HCT116 (cell line): ENCODE measurements around the gene CAGE1. TPM values are rescaled to one million over a fixed set of nuclear protein-coding genes. Genes with fewer than 3 reads are reported as not detected.

Experiments
- ATAC-seq: fragments of 200-7000 bp; cut with Tn5 transposase; 2 replicates; pipeline ENCODE4 v1.9.1; 2020; ENCODE audit warnings: mild to moderate bottlenecking, moderate library complexity
- BruUV-seq: library from RNA; stranded (reverse); fragments of 400-500 nt; replicated peaks from 2 replicates; lab custom pipeline; 2021; lab: Mats Ljungman, UMichigan
- CTCF ChIA-PET: fragments of 300-600 bp; sonication (Branson Sonifier 250); formaldehyde crosslinking; loops from one replicate; lab custom pipeline; 2021; ENCODE audit warnings: antibody characterized with exemption; lab: Charles Lee
- POLR2A ChIA-PET: fragments of 300-600, 350-600 bp; sonication (Branson Sonifier 250); formaldehyde crosslinking; loops from one replicate; lab custom pipeline; 2021; ENCODE audit warnings: antibody characterized with exemption; lab: Charles Lee
- RAD21 ChIA-PET, 2 experiments: fragments of 300-600 bp; sonication (Branson Sonifier 250); formaldehyde crosslinking; loops; one replicate each; lab custom pipeline; 2023; ENCODE audit warnings: low total read pairs in 2 of 2; ENCODE audit not compliant: uncharacterized antibody in 2 of 2, unreplicated experiment in 2 of 2, low non-redundant PET in 1 of 2; lab: Charles Lee
- DNase-seq: peaks from one replicate; pipeline ENCODE4 v3.0.0-alpha.2; 2010; ENCODE audit warnings: low read depth, low spot score
- H2AFZ ChIP-seq: fragments of 200-600 bp; shearing (Covaris generic), sonication (generic); 2 replicates; pipeline ENCODE4 v1.6.1; 2017; ENCODE audit warnings: low read depth, mixed run types, mixed read lengths, antibody characterized with exemption, low read length; ENCODE audit not compliant: poor library complexity, severe bottlenecking
- H3K27ac ChIP-seq: 2 replicates; pipeline ENCODE4 v1.5.1; 2012; ENCODE audit warnings: low read depth, low read length
- H3K27me3 ChIP-seq: fragments of 200-600 bp; sonication (generic); 2 replicates; pipeline ENCODE4 v1.6.1; 2016; ENCODE audit warnings: mixed run types, low read length, mixed read lengths; ENCODE audit not compliant: insufficient read depth
- H3K36me3 ChIP-seq, 2 experiments: fragments of 200-500 bp in 1 of 2; fragments of 200-600 bp in 1 of 2; sonication (Bioruptor generic) in 1 of 2; sonication (generic) in 1 of 2; 2 replicates each; pipeline versions ENCODE4 v1.5.1 to v1.6.1; 2014 to 2016; ENCODE audit warnings: low read length in 2 of 2, inconsistent platforms in 1 of 2, mixed read lengths in 1 of 2, mixed run types in 1 of 2; ENCODE audit not compliant: insufficient read depth in 2 of 2, control insufficient read depth in 1 of 2
- H3K4me1 ChIP-seq, 2 experiments: fragments of 200-600 bp in 1 of 2; sonication (generic) in 1 of 2; 2 replicates each; pipeline versions ENCODE4 v1.5.1 to v1.6.1; 2012 to 2017; ENCODE audit warnings: low read length in 2 of 2, inconsistent platforms in 1 of 2, mild to moderate bottlenecking in 1 of 2, mixed read lengths in 1 of 2, mixed run types in 1 of 2, moderate library complexity in 1 of 2; ENCODE audit not compliant: insufficient read depth in 2 of 2, control insufficient read depth in 1 of 2
- H3K4me2 ChIP-seq: fragments of 200-600 bp; sonication (generic); 2 replicates; pipeline ENCODE4 v1.6.1; 2017; ENCODE audit warnings: mixed run types, low read length, mixed read lengths
- H3K4me3 ChIP-seq, 2 experiments: fragments of 200-600 bp in 1 of 2; sonication (generic) in 1 of 2; replicated peaks in 1 of 2; 2 replicates each; pipeline ENCODE4 v1.5.1; 2011 to 2016; ENCODE audit warnings: low read length in 2 of 2, control low read depth in 1 of 2, low read depth in 1 of 2, mild to moderate bottlenecking in 1 of 2, mixed read lengths in 1 of 2, mixed run types in 1 of 2
- H3K79me2 ChIP-seq: fragments of 200-600 bp; sonication (generic); 2 replicates; pipeline ENCODE4 v1.6.1; 2017; ENCODE audit warnings: mild to moderate bottlenecking, mixed run types, low read length, moderate library complexity, mixed read lengths; ENCODE audit not compliant: insufficient read depth
- H3K9ac ChIP-seq: fragments of 200-600 bp; sonication (generic); 2 replicates; pipeline ENCODE4 v1.6.1; 2016; ENCODE audit warnings: low read length, mixed read lengths
- H3K9me2 ChIP-seq: fragments of 200-600 bp; sonication (generic), shearing (Covaris generic); 2 replicates; pipeline ENCODE4 v1.6.1; 2017; ENCODE audit warnings: mixed run types, mild to moderate bottlenecking, moderate library complexity; ENCODE audit not compliant: insufficient read depth
- H3K9me3 ChIP-seq, 2 experiments: fragments of 200-500 bp in 1 of 2; fragments of 200-600 bp in 1 of 2; sonication (Bioruptor generic) in 1 of 2; sonication (generic) in 1 of 2; 2 replicates each; pipeline ENCODE4 v1.6.1; 2014 to 2017; ENCODE audit warnings: low read length in 2 of 2, mixed read lengths in 2 of 2, inconsistent platforms in 1 of 2, low read depth in 1 of 2, mild to moderate bottlenecking in 1 of 2, mixed run types in 1 of 2, moderate library complexity in 1 of 2; ENCODE audit not compliant: control insufficient read depth in 1 of 2, insufficient read depth in 1 of 2
- H4K20me1 ChIP-seq: fragments of 200-600 bp; sonication (generic), shearing (Covaris generic); 2 replicates; pipeline ENCODE4 v1.6.1; 2017; ENCODE audit warnings: mixed run types, mild to moderate bottlenecking, moderate library complexity; ENCODE audit not compliant: insufficient read depth
- CBX3 ChIP-seq: IDR thresholded peaks from 2 replicates; pipeline ENCODE4 v1.6.1; 2012; ENCODE audit warnings: low read depth
- ELF1 ChIP-seq: IDR thresholded peaks from 2 replicates; pipeline ENCODE4 v1.6.1; 2012; ENCODE audit warnings: low read depth, borderline replicate concordance
- SRF ChIP-seq: IDR thresholded peaks from 2 replicates; pipeline ENCODE4 v1.6.1; 2012; ENCODE audit warnings: low read depth
- ZFX ChIP-seq: fragments of 450-650 bp; IDR thresholded peaks from 2 replicates; pipeline ENCODE4 v1.6.1; 2017
- ZNF274 ChIP-seq: fragments of 200-500 bp; sonication (Bioruptor generic); IDR thresholded peaks from 2 replicates; pipeline ENCODE4 v1.6.1; 2014; ENCODE audit warnings: mild to moderate bottlenecking, low read depth, low read length, inconsistent platforms
- intact Hi-C: fragments of 100-400 bp; cut with micrococcal nuclease; formaldehyde crosslinking; loops from 2 replicates; pipeline ENCODE4 v1.10.0; 2022
- total RNA-seq: library from RNA; stranded (reverse); gene quantifications from one replicate; pipeline ENCODE4 v1.2.1, GENCODE V29; 2021; ENCODE audit not compliant: unreplicated experiment
- TF ChIP-seq, protein P1 (sequence below): IDR thresholded peaks from 2 replicates; pipeline ENCODE4 v1.6.1; 2012; ENCODE audit warnings: low read depth
- TF ChIP-seq, protein P2 (sequence below): IDR thresholded peaks from 2 replicates; pipeline ENCODE4 v1.6.1; 2012
- TF ChIP-seq, protein P3 (sequence below): IDR thresholded peaks from 2 replicates; pipeline ENCODE4 v1.6.1; 2012

CAGE1 gene
- total RNA-seq, 1 experiment from 2014 or later, result 0.20 TPM

DNA sequence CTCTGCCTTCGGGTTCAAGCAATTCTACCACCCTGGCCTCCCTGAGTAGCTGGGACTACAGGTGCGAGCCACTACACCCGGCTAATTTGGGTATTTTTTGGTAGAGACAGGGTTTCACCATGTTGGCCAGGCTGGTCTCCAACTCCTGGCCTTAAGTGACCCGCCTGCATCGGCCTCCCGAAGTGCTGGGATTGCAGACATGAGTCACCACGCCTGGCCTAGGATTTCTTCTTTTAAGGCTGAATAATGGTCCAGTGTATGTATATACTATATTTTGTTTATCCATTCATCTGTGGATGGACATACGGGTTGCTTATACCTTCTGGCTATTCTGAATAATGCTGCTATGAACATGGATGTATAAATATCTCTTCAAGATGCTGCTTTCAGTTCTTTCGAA is 17.2 kb upstream of the CAGE1 start (continued):
- TF ChIP-seq, protein P1, sequence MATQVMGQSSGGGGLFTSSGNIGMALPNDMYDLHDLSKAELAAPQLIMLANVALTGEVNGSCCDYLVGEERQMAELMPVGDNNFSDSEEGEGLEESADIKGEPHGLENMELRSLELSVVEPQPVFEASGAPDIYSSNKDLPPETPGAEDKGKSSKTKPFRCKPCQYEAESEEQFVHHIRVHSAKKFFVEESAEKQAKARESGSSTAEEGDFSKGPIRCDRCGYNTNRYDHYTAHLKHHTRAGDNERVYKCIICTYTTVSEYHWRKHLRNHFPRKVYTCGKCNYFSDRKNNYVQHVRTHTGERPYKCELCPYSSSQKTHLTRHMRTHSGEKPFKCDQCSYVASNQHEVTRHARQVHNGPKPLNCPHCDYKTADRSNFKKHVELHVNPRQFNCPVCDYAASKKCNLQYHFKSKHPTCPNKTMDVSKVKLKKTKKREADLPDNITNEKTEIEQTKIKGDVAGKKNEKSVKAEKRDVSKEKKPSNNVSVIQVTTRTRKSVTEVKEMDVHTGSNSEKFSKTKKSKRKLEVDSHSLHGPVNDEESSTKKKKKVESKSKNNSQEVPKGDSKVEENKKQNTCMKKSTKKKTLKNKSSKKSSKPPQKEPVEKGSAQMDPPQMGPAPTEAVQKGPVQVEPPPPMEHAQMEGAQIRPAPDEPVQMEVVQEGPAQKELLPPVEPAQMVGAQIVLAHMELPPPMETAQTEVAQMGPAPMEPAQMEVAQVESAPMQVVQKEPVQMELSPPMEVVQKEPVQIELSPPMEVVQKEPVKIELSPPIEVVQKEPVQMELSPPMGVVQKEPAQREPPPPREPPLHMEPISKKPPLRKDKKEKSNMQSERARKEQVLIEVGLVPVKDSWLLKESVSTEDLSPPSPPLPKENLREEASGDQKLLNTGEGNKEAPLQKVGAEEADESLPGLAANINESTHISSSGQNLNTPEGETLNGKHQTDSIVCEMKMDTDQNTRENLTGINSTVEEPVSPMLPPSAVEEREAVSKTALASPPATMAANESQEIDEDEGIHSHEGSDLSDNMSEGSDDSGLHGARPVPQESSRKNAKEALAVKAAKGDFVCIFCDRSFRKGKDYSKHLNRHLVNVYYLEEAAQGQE, result no peak
- TF ChIP-seq ZNF274 (no peak), CBX3 (no peak), ELF1 (no peak), SRF (no peak), ZFX (no peak)
- TF ChIP-seq, protein P2, sequence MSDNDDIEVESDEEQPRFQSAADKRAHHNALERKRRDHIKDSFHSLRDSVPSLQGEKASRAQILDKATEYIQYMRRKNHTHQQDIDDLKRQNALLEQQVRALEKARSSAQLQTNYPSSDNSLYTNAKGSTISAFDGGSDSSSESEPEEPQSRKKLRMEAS, result no peak

- TF ChIP-seq, protein P3, sequence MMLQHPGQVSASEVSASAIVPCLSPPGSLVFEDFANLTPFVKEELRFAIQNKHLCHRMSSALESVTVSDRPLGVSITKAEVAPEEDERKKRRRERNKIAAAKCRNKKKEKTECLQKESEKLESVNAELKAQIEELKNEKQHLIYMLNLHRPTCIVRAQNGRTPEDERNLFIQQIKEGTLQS, result no peak
- Histone ChIP-seq H3K36me3 (peaks cover 49 to 65% of the 10 kb centered on the region in 2 experiments), H3K27ac (no peak overlapping the region), H3K4me3 (no peak overlapping the region), H3K9ac (no peak overlapping the region), H3K4me2 (no peak overlapping the region), H3K4me1 (no peaks in the 10 kb centered on the region), H3K9me2 (no peaks in the 10 kb centered on the region), H3K9me3 (no peaks in the 10 kb centered on the region), H3K79me2 (peaks cover 8% of the 10 kb centered on the region), H4K20me1 (peaks cover 3% of the 10 kb centered on the region), H3K27me3 (no peaks in the 10 kb centered on the region), H2AFZ (no peak overlapping the region)
- intact Hi-C loops, result loop anchor here (5.0 kb wide), 1 partner anchor 107 kb away; no protein-coding TSS in a partner anchor
- CTCF ChIA-PET, result no interaction called here
- POLR2A ChIA-PET, result no interaction called here
- DNase-seq, result no peak
- RAD21 ChIA-PET, result no interaction called here
- ATAC-seq, result no peak
- BruUV-seq, result no TSS peak
Observed at GRCh38 chr6:7404546-7404945, 15.0 kb upstream of the CAGE1 start.
